Chondrocyte (in vitro differentiated cells): Measurements from ENCODE around the gene MOXD1. TPM values are rescaled to one million over a fixed set of nuclear protein-coding genes. Genes with fewer than 3 reads are reported as not detected.

Experiments
- DNase-seq: peaks from one replicate; pipeline ENCODE4 v3.0.0; 2021; ENCODE audit warnings: mixed read lengths, low spot score
- H3K27ac Mint-ChIP-seq: one replicate; pipeline ENCODE4 v1.8.0; 2021; ENCODE audit warnings: mild to moderate bottlenecking, moderate library complexity, mixed read lengths; ENCODE audit not compliant: unreplicated experiment
- H3K27me3 Mint-ChIP-seq: 2 replicates; pipeline ENCODE4 v1.8.0; 2021; ENCODE audit warnings: low read depth, mixed read lengths
- H3K36me3 Mint-ChIP-seq: 2 replicates; pipeline ENCODE4 v1.8.0; 2021; ENCODE audit warnings: low read depth, mixed read lengths
- H3K4me1 Mint-ChIP-seq: 2 replicates; pipeline ENCODE4 v1.8.0; 2021; ENCODE audit warnings: low read depth, mild to moderate bottlenecking, mixed read lengths
- H3K4me3 Mint-ChIP-seq: one replicate; pipeline ENCODE4 v1.8.0; 2021; ENCODE audit warnings: mild to moderate bottlenecking, moderate library complexity, mixed read lengths; ENCODE audit not compliant: unreplicated experiment
- H3K9me3 Mint-ChIP-seq: 2 replicates; pipeline ENCODE4 v1.8.0; 2021; ENCODE audit warnings: low read depth, mixed read lengths
- total RNA-seq: library from RNA; stranded (reverse); gene quantifications from 3 replicates; pipeline ENCODE4 v1.2.1, GENCODE V29; 2021
- TF ChIP-seq, protein P1 (sequence below): fragments of 200-600 bp; sonication (generic); IDR thresholded peaks from 2 replicates; pipeline ENCODE4 v1.5.0; 2021; ENCODE audit warnings: antibody characterized with exemption, mild to moderate bottlenecking, moderate library complexity

MOXD1 gene
- total RNA-seq, 1 donor from 2014 or later = 9.0 TPM

GRCh38 chr6:132414761-132415160 is 13.5 kb upstream of the MOXD1 start:
- Mint-ChIP-seq H3K4me1 (peaks cover 17% of the 10 kb centered on the region), H3K36me3 (peaks cover 2% of the 10 kb centered on the region)

GRCh38 chr6:132414322-132414721 is 13.0 kb upstream of the MOXD1 start:
- TF ChIP-seq, protein P1, sequence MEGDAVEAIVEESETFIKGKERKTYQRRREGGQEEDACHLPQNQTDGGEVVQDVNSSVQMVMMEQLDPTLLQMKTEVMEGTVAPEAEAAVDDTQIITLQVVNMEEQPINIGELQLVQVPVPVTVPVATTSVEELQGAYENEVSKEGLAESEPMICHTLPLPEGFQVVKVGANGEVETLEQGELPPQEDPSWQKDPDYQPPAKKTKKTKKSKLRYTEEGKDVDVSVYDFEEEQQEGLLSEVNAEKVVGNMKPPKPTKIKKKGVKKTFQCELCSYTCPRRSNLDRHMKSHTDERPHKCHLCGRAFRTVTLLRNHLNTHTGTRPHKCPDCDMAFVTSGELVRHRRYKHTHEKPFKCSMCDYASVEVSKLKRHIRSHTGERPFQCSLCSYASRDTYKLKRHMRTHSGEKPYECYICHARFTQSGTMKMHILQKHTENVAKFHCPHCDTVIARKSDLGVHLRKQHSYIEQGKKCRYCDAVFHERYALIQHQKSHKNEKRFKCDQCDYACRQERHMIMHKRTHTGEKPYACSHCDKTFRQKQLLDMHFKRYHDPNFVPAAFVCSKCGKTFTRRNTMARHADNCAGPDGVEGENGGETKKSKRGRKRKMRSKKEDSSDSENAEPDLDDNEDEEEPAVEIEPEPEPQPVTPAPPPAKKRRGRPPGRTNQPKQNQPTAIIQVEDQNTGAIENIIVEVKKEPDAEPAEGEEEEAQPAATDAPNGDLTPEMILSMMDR = no peak
- Mint-ChIP-seq H3K36me3 (no peaks in the 10 kb centered on the region), H3K4me1 (peaks cover 17% of the 10 kb centered on the region), H3K4me3 (no peak overlapping the region), H3K9me3 (peaks cover 13% of the 10 kb centered on the region), H3K27me3 (no peaks in the 10 kb centered on the region), H3K27ac (no peak overlapping the region)
- no peak for DNase-seq

More at GRCh38 chr6:132414761-132415160, 13.5 kb upstream of the MOXD1 start:
- no peak overlapping the region for H3K4me3 Mint-ChIP-seq
- no peak for DNase-seq
- no peak overlapping the region for H3K27ac Mint-ChIP-seq
- TF ChIP-seq, protein P1 = no peak
- H3K27me3 Mint-ChIP-seq = no peaks in the 10 kb centered on the region
- H3K9me3 Mint-ChIP-seq = peaks cover 13% of the 10 kb centered on the region

GRCh38 chr6:132413499-132413802 is 12.2 kb upstream of the MOXD1 start:
- Mint-ChIP-seq H3K9me3 (peaks cover 13% of the 10 kb centered on the region), H3K27ac (no peak overlapping the region), H3K4me3 (no peak overlapping the region), H3K27me3 (no peaks in the 10 kb centered on the region), H3K36me3 (no peaks in the 10 kb centered on the region), H3K4me1 (peaks cover 17% of the 10 kb centered on the region)
- DNase-seq = no peak
- TF ChIP-seq, protein P1 = no peak

DNA sequence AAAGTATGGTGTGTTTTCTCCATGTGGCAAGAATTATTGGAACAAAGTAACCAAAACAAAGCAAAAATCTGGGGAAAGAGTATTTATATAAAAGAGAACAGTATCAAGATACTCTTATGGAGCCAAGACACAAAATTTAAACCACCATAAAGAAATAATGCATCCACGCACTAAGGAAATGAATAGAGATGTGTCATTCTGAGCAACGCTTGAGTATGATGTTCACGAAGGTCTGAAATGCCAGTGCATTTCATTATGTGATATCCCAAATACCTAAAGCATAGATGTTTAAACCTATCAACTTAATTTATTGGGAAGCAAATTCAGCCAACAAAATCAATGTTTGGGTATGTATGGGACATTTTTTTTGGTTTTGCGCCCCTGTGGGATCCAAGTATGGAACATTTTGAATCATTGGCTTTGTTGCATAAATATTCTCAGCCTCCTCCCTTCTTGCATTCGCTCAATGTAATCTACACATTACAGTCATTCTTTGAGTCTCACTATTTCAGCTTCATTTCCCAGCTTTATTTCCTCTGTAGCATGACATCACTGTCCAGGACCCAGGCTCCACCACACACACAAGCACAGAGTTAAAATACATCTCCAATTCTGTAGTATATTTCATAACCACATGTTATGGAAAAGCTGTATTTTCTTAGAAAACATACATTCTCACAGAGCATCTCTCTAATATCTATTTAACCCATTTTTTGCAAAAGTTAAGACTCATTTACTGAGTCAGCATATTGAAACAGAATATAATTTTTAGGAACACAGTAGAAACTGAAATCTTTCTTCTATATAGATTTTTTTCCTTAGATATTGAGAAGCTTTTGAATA is 11.6 kb upstream of the MOXD1 start:
- TF ChIP-seq, protein P1 = no peak
- Mint-ChIP-seq H3K4me1 (peaks cover 17% of the 10 kb centered on the region), H3K36me3 (no peaks in the 10 kb centered on the region), H3K27me3 (no peaks in the 10 kb centered on the region), H3K4me3 (no peak overlapping the region), H3K9me3 (peaks cover 12% of the 10 kb centered on the region), H3K27ac (no peak overlapping the region)
- DNase-seq = no peak

DNA sequence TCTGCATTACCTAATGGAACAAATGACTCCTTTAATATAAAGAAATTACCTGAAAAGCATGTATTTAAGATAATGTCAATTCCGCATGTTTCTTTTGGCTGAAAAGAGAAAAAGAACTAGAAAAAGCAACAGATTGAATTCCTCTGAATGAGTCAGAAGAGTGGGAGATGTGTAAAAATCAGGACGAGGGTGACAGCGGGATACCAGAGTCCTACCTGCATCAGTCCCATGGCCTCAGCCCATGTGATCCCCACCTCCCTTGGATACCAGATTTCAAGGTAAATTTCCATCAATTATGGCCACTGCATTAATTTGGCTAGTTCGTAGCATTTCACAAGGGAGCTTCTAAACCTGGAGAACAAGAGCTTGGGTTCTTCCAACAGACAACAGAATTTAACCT is 10.0 kb upstream of the MOXD1 start:
- TF ChIP-seq, protein P1 = no peak
- Mint-ChIP-seq H3K9me3 (peaks cover 4% of the 10 kb centered on the region), H3K4me1 (peaks cover 17% of the 10 kb centered on the region), H3K36me3 (no peaks in the 10 kb centered on the region), H3K27ac (no peak overlapping the region), H3K4me3 (no peak overlapping the region), H3K27me3 (no peaks in the 10 kb centered on the region)
- no peak for DNase-seq
